ENCODE measurements around the gene ACSM4.
"Not testable (repeated sequence)": the region's sequence is repeated elsewhere in the genome, so short reads cannot be mapped to it uniquely, and the experiment has no call there.

Gene ACSM4

GRCh38 chr12:7303772-7304171, at the start of gene ACSM4:
Gene ACSM4, plus strand, starts transcription at chr12:7304072. Its CDS starts 260 bp downstream, at chr12:7304332.
- no peak for DNase-seq

- DNase-seq = no peak
Measured at GRCh38 chr12:7259060-7259459, 44.8 kb upstream of the ACSM4 start.

GRCh38 chr12:7264538-7264937, 39.3 kb upstream of the ACSM4 start:
- DNase-seq = no peak

- no peak for DNase-seq
Measured at GRCh38 chr12:7265251-7265650, 38.6 kb upstream of the ACSM4 start.

- no peak for DNase-seq
Measured at GRCh38 chr12:7269273-7269672, 34.6 kb upstream of the ACSM4 start.

GRCh38 chr12:7271893-7272514, 31.9 kb upstream of the ACSM4 start:
- DNase-seq = no peak

GRCh38 chr12:7275482-7275881, 28.4 kb upstream of the ACSM4 start:
- not testable (repeated sequence) for DNase-seq

- no peak for DNase-seq
Measured at GRCh38 chr12:7282844-7283243, 21.0 kb upstream of the ACSM4 start.

GRCh38 chr12:7289743-7290142, 14.1 kb upstream of the ACSM4 start:
- DNase-seq = no peak

- not testable (repeated sequence) for DNase-seq
Measured at GRCh38 chr12:7290588-7290987, 13.3 kb upstream of the ACSM4 start.

- no peak for DNase-seq
Measured at GRCh38 chr12:7292300-7292699, 11.6 kb upstream of the ACSM4 start.

- DNase-seq = no peak
Measured at GRCh38 chr12:7293670-7294069, 10.2 kb upstream of the ACSM4 start.

- no peak for DNase-seq
Measured at GRCh38 chr12:7295529-7295928, 8.3 kb upstream of the ACSM4 start.

- no peak for DNase-seq
Measured at GRCh38 chr12:7297865-7298264, 6.0 kb upstream of the ACSM4 start.

GRCh38 chr12:7302266-7302986, 1.4 kb upstream of the ACSM4 start:
- no peak for DNase-seq

GRCh38 chr12:7303230-7303629, 642 bp upstream of the ACSM4 start:
- DNase-seq = no peak

GRCh38 chr12:7304456-7304855, 584 bp downstream of the ACSM4 start:
- DNase-seq = no peak

- DNase-seq = no peak
Measured at GRCh38 chr12:7310070-7310469, 6.2 kb downstream of the ACSM4 start.

GRCh38 chr12:7319930-7320329, 16.1 kb downstream of the ACSM4 start:
- no peak for DNase-seq

- DNase-seq = no peak
Measured at GRCh38 chr12:7321624-7322023, 17.8 kb downstream of the ACSM4 start.

GRCh38 chr12:7322599-7322998, 18.7 kb downstream of the ACSM4 start:
- no peak for DNase-seq

- DNase-seq = no peak
Measured at GRCh38 chr12:7324176-7324575, 20.3 kb downstream of the ACSM4 start.

GRCh38 chr12:7327918-7328317, 24.0 kb downstream of the ACSM4 start:
- DNase-seq = no peak

GRCh38 chr12:7337790-7338189, 33.9 kb downstream of the ACSM4 start:
- not testable (repeated sequence) for DNase-seq

- DNase-seq = no peak
Measured at GRCh38 chr12:7339675-7340074, 35.8 kb downstream of the ACSM4 start.

Measured in NCI-H510A (cell line).